Stimulated activated CD8-positive, alpha-beta memory T cell treated with anti-CD3 and anti-CD28 coated beads, Interleukin-15, amount 100 ng/mL, for 1 hour (primary cell): ENCODE data around the gene DEGS2.
"Not testable (repeated sequence)": the region's sequence is repeated elsewhere in the genome, so short reads cannot be mapped to it uniquely, and the experiment has no call there.

Experiments used
- DNase-seq: peaks from one replicate; pipeline ENCODE4 v3.0.0-alpha.2; 2020; ENCODE audit warnings: low read depth

DEGS2 gene

GRCh38 chr14:100178691-100179090, 19.2 kb upstream of the DEGS2 start:
- DNase-seq, result no peak

DNA sequence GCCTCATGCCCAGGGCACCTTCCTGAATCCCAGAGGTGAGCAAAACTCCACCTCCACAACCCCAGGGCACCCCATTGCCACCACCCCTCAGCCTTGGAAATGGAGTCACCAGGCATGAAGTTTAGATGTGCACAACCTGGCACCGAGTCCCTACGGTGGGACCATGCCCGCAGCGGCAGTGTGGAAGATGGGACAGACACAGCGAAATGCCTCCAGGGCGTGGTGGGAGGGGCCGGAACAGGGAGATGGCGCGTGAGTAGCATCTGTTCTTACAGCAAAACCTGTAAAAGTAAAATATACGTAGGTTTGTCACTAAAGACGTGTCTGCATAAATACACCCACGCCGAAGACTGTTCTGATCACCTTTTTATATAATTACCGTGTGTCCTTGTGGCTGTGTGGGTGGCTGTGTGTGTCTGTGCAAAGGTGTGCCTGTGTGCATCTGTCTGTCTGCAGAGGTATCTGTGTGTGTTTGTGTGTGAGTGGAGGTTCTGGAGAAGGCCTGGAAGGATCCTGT, 17.4 kb upstream of the DEGS2 start:
- DNase-seq, result no peak

GRCh38 chr14:100173353-100173752, 13.9 kb upstream of the DEGS2 start:
- no peak for DNase-seq

- DNase-seq, result no peak
These were observed 13.4 kb upstream of the DEGS2 start for GRCh38 chr14:100172811-100173210.

DNA sequence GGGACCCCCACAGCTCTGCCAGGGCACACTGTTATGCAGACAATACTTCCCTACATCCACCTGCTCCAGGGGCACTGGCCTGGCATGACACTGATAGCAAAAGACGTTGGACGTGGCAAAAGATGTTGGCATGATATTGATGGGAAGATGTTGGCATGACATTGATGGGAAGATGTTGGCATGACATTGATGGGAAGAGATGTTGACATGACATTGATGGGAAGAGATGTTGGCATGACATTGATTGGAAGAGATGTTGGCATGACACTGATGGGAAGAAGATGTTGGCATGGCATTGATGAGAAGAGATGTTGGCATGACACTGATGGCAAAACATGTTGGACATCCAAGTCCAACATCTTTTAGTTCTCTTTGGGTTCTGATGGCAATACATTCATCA, 11.4 kb upstream of the DEGS2 start:
- DNase-seq, result no peak

DNA sequence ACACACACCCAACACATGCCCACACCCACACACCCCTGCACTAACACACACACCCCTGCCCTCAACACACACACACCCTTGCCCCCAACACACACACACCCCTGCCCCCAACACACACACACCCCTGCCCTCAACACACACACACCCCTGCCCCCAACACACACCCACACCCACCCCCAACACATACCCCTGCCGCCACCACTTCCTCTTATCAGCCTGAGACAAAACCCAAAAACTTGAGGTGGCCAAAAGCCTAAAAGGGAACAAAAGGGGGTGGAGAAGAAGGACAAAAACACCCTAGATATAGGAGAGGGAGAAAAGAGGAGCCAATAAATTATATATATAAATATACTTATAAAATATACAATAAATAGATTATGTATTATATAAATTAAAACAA, 9.1 kb upstream of the DEGS2 start:
- no peak for DNase-seq

- DNase-seq, result no peak
These were observed 6.5 kb upstream of the DEGS2 start for GRCh38 chr14:100165831-100166440.

DNA sequence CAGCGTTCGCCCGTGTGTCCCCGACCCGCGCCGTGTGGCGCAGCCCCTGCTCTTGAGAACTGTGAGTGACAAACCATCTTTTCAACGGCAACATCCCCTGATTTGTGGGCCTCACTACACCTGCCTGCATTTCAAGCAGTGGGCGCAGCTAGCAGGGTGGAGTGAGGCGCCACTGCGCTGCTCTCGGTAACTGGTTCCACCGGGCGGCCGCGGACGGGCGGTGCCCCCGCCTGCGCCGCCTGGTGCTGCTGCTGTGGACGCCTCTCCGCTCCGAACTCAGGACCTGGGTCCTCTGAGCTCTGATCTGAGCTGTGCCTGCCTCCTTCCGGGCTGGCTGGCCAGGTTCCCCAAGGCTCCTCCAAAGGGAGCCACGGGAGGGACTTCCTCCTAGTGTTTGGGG, 5.9 kb upstream of the DEGS2 start:
- no peak for DNase-seq

GRCh38 chr14:100160534-100160916, 1.1 kb upstream of the DEGS2 start:
- no peak for DNase-seq

GRCh38 chr14:100159865-100160533, 554 bp upstream of the DEGS2 start:
- no peak for DNase-seq

- no peak for DNase-seq
These were observed 815 bp downstream of the DEGS2 start for GRCh38 chr14:100158566-100159093.

GRCh38 chr14:100157548-100158232, 1.8 kb downstream of the DEGS2 start:
- DNase-seq, result not testable (repeated sequence)

DNA sequence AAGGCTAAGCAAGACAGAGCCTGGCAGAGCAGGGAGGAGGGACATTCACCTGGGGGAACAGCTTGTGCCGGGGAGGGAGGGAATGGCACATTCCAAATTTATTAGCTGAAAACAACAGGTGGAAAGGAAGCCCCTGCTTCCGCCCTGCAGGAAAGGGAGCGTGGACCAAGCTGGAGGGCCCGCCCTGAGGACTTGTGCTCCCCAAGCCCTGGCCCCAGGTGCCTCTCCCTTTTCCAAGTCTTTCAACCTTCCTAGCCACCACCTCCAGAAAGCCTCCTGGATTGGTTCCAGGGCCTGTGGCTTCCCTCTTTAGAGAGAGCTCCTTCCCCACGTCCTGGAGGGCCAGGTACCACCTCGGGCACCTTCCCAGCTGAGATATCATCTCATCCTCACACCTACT, 2.7 kb downstream of the DEGS2 start:
- no peak for DNase-seq

DNA sequence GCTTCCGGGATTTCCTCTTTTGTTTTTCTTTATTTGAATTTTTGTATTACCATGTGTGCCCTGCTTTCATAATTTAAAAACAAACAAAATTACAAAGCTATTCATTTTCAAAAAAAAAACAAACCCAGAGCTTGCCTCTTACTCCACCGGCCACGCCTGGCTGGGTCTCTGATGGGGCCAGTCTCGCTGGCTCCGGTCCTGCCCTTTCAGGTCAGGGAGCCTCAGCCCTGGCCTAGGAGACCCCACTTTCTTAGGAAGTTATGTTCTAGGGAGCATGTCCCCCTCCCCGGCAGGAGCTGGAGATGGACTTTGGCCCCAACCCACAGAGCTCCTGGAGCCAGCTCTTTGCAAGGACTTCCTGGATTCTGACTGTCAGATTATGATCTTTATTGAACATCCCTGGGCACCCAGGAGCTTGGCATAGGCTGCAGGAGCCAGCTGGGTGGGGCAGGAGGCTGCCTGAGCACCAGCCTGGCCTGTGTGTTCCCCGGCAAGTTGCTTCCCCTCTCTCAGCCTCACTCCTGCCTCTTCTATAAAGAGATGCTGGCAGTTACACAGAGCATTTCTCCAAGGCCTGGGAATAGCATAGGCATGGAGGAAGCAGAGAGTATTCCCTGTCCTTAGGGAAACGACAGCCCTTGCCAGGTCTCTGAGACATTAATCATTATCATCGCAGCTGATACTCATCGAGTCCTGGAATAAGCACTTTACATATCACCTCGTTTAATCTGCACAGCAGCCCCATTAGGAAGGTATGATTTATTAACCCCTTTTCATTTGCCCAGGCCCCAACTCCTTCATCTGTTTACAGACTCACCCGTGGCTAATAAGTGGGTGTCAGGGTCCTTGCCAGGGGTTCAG, 3.5 kb downstream of the DEGS2 start:
- no peak for DNase-seq

GRCh38 chr14:100155049-100155621, 4.3 kb downstream of the DEGS2 start:
- DNase-seq, result no peak

- DNase-seq, result no peak
These were observed 5.9 kb downstream of the DEGS2 start for GRCh38 chr14:100153560-100153959.

DNA sequence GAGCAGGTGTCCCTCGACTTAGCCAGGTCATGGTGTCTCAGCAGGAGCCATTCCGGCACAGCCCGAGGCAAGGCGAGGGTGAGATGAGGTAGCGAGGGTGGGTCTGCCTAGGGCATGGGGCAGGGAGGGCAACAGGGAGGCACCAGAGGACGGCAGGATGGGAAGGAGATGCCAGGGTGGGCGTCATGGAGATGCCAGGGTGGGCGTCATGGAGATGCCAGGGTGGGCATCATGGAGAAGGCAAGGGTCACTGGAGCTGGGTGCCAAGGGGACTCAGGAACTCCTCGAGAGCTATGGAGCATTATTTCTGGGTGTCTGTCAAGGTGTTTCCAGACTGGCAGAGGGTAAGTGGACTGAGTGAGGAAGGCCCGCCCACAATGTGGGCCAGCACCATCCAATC, 7.4 kb downstream of the DEGS2 start:
- no peak for DNase-seq

DNA sequence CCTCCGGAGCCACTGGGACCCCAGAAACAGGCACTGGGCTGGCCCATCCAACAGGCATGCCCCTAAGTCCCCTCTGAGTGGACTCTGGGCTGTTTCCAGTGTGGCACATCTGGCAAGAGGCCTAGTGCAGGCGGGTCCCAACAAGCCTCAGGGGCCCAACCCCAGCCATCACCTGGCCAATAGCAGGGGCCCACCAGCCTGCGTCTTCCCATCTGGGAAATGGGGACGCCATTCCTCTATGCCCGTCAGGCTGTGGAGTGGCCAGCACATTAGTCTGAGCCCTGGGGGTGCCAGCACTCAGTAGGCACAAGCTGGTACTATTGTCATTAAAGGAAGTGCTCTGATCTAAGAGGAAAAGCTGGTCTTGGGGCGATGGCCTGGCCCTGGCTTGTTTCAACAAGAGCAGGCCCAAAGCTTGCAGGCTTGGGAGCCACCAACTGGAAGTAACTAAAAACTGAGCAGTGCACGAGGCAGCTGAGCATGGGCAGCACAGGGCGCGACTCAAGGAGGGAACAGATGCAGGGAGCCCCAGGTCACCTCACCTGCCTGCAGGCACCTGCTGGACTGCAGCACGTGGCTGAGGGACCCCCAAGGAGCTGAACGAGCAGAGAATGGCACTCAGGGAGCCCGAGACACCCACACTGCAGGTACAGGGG, 8.4 kb downstream of the DEGS2 start:
- DNase-seq, result no peak

DNA sequence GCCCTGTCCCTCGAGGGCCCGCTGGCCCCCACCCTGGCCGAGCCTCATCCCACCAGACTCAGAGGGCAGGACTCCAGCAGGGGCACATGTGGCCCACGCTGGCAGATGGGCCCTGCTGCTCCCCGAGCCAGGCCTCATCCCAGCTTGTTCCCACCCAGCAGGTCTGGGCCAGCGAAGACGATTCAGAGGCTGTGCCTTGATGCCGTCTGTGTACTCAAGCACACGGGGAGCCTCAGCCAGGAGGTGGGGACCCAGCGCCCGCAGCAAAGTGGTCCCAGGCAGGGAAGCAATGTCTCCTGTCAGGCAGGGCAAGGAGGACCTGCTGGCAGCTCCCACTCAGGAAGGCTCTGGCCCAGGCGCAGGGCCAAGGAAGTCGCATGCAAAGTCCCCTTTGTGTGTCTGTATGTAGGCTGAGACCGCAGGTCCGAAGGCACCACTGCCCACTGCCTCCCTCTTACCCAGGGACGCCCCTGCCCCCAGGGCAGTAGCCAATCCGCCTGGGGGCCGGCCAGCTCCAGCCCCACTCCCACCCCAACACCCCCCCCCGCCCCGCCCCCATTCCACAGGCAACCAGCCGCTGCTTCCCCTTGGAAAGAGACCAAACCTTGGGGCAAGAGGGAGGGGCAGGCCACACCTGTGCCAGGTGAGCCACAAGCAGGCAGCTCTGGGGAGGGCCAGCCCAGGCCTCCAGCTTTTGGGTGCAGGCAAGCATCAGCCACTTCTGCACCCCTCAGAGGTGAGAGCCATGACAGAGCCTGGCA, 9.4 kb downstream of the DEGS2 start:
- no peak for DNase-seq
